GM19035 (cell line): ENCODE measurements around the gene ADAP1.
"Not testable (repeated sequence)": the region's sequence is repeated elsewhere in the genome, so short reads cannot be mapped to it uniquely, and the experiment has no call there.

ENCODE experiments used
- ATAC-seq: cut with Tn5 transposase; IDR thresholded peaks from one replicate; pipeline ENCODE4 v1.9.1; 2021; ENCODE audit not compliant: unreplicated experiment

Gene ADAP1

DNA sequence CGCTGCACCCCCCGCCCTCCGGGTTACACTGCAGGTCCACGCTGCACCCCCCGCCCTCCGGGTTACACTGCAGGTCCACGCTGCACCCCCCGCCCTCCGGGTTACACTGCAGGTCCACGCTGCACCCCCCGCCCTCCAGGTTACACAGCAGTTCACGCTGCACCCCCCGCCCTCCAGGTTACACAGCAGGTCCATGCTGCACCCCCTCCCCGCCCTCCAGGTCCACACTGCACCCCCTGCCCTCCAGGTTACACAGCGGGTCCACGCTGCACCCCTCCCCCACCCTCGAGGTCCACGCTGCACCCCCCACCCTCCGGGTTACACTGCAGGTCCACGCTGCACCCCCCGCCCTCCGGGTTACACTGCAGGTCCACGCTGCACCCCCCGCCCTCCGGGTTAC, 30.4 kb downstream of the ADAP1 start:
- not testable (repeated sequence) for ATAC-seq

DNA sequence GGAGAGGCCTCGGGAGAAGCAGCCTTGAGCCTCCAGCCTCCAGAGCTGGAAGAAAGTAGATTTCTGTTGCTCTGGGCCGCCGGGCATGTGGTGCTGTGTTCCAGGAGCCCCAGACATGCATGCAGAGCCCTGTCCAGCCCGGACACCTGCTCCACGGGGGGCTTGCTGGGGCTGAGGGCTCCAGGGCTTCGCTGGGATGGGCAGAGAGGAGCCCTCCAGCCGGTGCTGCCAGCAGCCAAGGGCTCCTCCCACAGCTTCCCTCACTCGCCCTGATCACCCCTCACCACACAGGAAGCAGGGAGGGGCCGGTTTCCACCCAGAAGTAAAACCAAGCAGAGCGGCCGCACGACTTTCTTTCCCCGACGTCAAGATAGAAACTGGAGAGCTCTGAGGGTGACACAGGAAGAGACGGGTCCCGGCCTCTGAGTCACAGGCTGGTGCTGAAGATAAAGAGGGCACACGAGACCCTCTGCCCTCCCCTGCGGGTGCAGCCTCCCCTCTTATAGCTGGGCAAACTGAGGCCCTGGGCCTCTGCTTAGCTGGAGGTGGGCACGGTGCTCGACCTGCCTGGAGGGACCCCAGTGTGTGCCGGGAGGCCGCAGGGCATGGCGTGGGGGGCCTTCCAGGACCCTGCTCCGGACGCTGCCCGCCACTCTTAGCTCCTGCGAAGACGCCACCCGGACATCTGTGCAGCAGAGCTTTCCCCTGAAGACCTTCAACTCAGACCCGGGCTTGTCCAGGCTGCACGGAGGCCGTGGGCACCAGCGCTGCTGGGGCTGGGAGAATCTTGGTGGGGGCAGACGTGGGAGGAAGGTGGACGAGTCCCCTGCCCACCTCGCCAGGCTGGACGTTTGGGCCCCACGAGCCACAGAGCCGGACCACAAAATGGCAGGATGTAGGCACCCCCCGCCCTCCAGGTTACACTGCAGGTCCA, 31.1 kb downstream of the ADAP1 start:
- peak; percentile 79 for ATAC-seq

DNA sequence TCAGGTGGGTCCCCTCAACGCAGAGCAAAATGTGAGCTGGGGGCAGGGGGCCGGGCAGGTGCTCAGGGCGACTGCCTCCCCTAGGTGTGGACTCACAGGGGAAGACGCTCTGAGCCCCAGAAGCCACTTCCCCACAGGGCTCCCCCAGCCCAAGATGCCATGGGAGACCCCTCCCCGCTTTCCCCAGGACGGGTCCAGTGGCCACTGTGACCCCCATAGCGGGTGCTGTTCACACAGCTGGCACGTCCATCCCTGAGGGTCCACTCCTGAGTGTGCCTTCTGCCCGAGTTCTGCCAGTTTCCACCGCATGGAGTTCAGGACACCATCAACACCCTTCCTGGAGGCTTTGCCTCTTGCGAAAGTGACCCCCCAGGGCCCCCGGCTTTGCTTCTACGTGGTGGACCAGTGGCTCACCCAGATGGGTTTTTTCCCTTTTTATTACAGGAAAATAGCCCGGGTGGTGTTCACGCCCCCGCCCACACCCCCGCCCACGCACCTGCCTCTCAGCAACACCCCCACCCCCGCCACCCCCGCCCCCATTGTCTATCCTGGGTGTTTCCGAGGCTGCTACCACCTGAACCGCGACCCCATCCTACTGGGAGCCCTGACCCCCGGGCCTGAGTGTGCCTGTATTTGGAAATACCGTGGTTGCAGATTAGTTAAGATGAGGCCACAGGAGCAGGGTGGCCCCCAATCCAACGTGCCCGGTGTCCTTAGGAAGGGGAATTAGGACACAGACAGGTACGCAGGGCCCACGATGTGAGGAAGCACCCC, 32.0 kb downstream of the ADAP1 start:
- peak; percentile 3 for ATAC-seq

DNA sequence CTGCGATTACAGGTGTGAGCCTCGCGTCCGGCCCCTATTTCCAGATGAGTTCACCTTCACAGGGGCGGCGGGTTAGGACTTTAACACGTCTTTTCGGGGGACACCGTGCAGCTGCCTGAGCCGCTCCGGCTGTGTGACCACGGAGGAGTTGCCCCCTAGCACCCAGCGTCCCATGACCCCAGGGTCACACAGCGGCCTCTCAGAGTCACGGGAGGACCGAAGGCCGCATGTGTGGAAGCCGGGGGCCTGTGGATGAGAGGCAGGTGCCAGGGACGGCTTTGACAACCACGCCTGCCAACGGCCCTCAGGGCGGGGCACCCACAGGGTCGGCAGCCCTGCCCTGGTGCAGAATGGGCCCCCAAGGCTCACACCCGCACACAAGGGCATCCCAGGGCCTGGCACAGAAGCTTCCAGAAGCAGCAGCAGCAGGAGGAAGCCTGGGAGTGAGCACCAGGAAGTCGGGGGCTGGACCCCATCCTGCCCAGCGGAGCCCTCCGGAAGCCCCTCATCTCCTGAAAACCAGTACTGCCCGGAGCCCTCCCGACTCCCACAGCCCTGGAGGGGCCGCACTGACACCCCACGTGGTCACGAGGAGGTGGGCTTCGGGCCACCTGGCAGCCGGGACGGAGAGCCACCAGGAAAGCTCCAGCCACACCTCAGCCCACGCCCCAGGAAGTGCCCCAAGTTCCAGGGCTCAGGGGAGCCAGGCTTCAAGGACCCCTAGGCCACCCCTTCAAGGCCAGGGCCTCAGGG, 32.7 kb downstream of the ADAP1 start:
- no peak for ATAC-seq

DNA sequence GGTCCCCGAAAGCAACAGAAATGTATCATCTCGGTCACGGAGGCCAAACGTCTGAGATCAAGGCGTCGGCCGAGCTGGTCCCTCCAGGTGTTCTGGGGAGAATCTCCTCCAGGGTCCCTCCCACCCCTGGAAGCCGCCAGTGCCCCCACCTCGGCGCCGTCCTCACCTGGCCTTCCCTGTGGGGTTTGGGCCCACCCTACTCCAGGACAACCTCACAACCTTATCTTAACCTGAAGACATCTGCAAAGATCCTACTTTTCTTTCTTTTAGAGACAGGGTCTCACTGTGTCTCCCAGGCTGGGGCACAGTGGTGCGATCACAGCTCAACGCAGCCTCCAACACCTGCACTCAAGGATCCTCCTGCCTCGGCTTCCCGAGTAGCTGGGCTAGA, 33.4 kb downstream of the ADAP1 start:
- no peak for ATAC-seq

DNA sequence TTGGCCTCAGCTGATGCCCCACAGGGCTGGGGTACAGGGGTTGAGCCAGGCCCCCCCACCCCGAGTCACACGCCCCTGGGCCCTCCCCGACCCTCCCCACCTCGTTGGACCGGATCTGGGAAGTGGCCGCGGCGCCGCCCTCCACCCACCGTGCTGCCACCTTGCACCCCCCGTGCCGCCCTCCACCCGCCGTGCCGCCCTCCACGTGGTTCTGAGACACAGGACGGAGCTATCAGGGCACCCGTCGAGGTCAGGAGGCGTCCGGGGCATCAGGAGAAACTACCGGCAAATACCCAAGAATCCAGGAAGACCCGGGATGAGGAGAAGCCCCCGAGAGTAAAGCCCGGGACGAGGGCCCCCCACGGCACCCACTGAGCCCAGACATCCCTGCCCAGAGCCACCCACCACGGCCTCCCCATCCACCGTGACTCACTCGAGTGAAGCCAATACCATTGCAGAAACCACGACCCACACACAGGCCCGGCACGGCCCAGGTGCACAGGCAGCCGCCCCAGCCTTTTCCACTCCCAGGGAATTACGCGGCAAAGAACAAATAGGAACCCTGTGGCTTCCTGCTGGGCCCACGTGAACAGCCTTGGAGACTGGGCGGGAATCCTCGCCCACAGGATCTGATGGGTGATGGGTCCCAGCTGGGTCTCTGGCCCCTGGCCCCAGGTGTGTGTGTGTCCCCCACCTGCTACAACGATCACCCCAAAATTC, 34.0 kb downstream of the ADAP1 start:
- no peak for ATAC-seq

DNA sequence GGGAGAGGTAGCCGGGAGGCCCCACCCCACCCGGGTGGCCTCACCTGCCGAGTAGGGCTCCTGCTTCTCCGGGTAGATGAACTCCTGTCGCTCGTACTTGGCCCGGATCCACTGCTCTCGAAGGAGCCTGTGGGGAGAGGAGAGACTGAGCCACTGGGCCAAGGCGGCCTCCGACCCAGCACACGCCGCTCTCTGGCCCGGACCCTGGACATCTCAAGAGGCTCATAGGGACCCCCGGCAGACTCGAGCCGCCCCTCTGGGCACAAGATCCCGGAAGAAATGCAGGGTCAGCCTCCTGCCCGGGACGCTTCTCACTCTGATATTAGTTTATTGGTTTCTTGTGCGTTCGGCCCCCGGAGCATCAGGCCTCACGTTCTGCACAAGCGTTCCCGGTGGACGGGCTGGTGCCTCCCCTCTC, 34.5 kb downstream of the ADAP1 start:
- no peak for ATAC-seq

DNA sequence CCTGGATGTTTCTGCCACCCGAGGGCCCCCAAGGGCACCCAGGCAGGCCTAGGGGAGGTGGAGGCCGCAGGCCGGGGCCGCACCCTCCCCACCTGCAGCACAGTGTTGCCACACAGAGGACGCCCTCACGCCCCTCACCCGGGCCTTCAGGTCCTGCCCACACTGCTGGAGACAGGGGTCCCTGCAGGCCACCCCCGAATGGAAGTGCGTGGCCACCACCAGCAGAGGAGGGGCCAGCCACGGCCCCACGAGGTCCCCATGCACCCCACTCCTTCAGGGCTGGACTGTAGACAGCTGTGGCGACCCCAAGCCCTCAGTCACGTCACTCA, 35.4 kb downstream of the ADAP1 start:
- ATAC-seq = no peak

DNA sequence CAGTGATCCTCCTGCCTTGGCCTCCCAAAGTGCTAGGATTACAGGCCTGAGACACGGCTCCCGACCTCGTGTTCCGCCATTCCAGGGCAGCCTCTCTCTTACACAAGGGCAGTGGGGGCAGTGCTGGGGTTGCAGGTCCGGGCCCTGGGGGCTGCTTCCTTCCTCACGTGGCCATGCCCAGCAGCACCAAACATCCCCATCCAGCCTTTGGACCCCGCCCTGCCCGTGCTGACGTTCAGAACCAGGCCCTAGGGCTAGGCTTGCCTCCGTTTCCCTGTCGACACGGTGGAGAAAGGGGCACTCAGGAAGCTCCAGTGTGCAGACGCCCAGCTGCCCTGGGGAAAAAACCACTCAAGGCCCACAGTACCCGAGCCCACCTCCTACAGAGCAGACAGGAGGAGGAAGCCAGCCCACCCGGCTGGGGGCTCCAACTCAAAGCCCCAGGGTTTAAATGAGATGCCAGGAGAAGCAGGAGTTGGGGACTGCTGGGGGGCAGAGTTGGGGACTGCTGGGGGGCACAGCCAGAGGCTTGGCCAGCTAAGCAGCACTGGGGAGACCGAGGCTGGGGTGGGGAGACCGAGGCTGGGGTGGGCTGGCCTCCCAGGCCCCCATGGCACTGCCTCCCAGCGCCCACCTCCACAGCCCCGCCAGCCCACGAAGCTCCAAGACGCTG, 35.9 kb downstream of the ADAP1 start:
- ATAC-seq = no peak

DNA sequence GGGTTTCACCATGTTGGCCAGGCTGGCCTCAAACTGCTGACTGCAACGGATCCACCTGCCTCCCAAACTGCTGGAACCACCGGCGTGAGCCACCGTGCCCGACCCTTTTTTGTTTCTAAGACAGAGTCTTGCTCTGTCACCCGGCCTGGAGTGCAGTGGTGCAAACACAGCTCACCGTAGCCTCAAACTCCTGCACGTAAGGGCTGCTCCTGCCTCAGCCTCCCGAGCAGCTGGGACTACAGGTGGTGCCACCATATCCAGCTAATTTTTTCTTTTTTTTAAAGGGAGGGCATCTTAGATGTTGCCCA, 36.4 kb downstream of the ADAP1 start:
- ATAC-seq = no peak

DNA sequence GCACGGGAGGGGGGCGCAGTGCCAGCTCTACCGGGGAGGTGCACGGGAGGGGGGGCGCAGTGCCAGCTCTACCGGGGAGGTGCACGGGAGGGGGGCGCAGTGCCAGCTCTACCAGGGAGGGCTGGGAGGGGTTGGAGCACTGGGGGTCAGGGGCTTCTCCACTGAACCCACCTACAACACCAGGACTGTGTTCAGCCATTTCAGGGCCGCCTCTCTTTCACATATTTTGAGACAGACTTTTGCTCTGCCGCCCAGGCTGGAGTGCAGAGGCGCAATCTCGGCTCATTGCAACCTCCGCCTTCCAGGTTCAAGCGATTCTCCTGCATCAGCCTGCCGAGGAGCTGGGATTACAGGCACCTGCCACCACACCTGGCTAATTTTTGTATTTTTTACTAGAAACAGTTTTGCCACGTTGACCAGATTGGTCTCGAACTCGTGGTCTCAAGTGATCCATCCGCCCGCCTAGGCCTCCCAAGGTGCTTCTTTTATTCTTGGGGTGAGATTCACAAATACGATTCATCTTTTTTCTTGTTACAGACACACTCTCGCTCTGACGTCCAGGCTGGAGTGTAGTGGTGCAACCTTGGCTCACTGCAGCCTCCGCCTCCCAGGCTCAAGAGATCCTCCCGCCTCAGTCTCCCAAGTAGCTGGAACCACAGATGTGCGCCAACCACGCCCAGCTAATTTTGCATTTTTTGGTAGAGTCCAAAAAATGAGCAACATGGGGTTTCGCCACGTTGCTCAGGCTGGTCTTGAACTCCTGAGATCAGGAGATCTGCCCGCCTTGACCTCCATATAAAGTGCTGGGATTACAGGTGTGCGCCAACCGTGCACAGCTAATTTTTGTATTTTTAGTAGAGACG, 37.0 kb downstream of the ADAP1 start:
- no peak for ATAC-seq

DNA sequence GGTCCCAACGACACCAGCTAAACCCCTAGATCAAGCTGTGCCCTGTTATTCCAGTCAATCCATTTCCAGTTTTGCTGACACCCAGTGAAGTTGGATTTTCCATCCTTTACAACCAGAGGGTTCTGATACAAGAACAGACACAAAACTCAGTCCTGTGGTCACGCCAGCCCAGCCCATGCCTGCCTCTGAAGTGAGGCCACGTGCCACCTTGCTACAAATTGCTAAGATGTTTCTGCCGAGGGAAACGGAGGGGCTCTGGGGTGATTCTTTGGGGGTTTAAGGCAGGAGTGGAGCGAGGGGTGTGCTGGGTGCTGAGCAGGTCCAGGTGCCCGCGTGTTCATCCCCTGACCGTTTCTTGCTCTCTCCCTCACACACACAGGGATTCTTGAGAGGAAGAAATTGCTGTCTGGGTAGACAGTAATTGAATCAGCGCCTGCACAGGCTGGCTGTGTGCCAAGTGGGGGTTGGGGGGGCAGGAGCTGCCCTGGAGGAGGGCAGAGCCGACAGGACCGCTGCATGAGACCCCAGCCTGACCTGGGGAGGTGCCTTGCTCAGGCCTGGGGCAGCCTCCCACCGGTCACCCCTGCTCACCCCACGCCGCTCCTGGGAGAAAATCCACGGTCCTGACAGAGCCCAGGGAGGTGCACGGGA, 38.1 kb downstream of the ADAP1 start:
- no peak for ATAC-seq

DNA sequence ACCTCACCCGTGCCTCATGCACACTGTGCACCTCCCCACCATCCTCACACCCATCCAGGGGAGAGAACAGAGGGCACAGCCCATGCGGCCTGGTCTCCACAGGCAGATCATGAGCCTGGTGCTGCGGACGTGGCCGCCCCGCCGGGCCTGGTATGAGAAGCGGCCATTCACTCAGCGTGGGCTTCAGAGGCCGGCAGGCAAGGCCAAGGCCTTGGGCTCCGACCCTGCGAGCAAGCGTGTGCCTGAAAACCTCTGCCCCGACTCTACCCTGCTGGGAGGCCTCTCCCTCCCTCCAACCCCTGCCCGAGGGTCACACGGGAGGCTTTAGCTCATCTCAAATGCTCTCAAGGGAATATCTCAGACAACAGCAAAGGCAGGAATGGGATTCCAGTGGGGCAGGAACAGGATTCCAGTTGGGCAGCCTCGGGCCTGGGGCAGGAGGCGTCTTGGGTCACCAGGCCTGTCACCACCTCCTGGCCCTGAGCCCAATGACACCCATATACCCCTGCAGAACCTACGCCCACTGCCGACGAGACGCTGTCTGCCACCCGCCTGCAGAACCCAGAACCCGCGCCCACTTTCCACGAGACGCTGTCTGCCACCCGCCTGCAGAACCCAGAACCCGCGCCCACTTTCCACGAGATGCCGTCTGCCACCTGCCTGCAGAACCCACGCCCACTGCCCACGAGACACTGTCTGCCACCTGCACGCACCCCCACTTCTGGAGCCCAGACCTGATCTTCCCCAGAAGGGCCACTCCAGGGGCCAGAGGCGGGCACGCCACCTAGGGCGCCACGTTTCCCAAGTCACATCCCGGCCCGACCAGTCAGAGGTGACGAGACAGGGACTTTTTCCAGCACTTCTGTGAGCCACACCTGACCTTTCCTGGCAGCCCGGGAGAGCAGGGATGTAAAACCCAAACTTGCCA, 38.9 kb downstream of the ADAP1 start:
- ATAC-seq = no peak

DNA sequence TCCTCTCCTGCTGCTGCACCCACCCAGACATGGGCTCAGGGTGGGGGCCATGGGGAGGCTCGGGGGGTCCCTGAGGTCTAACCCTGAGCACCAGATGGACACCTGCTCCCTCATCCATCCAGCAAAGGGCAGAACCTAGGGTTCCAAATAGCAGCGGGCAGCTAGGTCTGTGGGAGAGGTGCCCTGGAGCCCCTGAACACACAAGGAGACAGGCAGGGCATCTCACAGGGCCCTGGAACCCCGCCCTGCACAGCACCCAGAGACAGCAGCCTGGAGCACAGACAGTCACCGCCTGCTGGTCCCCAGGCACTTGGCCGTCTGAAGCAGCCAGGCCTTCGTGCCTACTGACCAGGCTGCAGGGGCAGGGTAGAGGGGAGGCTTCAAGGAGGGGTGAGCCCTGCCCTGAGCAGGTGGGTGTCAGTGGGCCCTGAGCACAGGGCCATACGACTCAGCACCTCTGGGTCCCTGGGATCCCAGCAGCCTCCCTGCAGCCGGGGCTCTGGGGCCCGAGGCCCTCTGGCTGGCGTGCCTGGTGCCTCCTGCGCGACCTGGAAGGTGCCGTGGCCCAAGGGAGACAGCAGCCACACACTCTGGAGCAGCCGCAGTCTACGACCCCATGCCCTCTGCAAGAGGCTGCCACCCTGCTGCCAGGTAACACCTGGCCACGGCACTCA, 39.8 kb downstream of the ADAP1 start:
- ATAC-seq = no peak

DNA sequence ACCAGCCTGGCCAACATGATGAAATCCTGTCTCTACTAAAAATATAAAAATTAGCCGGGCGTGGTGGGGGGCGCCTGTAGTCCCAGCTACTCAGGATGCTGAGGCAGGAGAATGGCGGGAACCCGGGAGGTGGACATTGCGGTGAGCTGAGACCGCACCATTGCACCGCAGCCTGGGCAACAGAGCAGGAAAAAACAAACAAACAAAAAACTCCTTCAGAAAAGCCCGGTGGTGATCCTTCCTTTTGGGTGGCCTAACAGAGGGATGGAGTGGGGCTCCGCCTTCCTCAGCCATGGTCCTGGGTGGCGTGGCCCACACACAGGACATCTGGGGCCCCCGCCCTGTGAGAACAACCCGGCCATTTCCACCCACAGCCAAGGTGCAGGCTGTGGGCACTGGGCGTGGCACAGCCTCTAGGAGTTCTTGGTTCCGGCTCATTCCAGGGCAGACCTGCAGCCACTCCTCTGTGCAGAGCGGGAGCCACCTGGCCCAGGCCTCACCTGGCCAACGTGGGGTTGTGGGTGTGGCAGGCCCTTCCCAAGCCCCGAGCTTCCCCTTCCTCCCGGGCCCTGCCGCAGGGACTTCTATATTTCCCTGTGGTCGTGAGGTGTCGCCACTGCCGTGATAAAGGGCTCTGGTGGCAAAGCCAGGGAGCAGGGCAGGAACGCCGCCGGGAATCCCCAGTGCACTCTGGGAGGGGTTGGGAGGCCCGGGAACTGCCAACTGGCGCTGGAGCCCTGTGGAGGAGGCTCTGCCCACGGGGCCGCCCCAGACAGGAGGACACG, 40.6 kb downstream of the ADAP1 start:
- no peak for ATAC-seq

DNA sequence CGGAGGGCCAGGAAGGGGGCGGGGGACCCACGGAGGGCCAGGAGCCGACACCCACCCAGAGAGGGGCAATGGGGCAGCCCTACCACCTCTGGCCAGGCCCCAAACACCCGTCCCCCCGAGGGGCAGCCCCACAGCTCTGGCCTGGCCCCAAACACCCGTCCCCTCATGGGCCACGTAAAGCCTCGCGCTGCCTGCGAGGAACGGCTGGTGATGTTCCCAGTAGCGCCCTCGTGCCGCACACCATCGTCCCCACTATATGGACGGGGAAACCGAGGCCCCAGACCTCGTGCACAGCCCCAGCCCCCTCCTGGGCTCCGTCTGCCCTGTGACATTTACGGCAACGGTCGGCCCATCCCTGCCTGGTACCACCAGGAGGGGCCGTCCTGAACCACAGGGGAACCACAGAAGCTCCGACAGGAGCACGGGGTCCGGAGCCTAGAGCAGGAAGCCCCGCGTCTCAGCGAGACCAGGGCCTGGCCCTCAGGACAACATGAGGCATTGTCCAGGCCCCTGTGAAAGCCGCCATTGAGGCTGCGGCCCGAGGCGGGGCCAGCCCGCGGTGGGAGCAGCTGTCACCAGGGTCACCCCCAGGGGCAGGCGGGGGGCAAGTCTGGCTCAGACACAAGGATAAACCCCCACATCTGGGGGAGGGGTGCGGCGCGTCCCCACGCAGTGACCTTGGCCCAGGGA, 42.5 kb downstream of the ADAP1 start:
- no peak for ATAC-seq
